ENCODE data around the gene CSMD2.

DNA sequence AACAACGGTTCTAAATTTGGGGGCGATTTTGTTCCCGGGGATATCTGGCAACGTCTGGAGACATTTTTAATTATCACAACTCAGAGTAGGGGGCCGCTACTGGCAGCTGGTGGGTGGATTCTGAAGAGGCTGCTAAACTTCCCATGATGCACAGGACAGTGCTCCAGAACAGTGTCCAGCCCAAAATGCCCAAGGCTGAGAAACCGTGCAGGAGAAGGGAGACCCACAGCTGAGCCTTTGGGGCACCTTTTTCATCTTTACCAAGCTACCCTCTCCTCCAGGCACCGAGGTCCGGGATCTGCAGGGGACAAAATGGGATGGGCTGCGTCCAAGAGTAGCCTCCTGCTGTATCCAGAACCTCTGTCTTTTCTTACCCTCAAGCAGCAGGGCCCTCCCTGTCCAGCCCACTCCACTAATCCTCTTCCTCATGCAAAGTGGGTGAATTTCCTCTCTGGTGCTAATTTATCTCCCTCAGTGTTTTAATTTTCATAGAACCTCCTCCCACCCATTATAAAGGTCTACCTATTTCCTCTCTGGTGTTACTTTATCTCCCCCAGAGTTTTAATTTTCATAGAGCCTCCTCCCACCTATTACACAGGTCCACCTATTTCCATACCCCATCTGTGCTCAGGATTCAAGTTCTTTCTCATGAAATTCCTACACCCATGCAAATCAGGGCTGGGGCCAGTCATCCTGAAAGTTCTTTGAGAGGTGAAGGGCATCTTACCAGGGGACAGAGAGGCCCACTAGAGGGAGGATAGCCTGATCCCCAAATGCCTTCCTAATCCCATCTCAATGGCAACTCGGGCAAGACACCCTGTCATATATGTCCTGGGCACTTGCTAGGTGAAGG is 42.7 kb downstream of the CSMD2 start:
- TF ChIP-seq CTCF (IDR thresholded peaks at IDR 0.05; ENCODE audit: insufficient read depth, low read length, poor library complexity, severe bottlenecking) (no peak), EZH2phosphoT487 (conservative IDR thresholded peaks at IDR 0.05; ENCODE audit: low read length) (no peak)
